Measurements from ENCODE around the gene OSTC. TPM values are rescaled to one million over a fixed set of nuclear protein-coding genes. Genes with fewer than 3 reads are reported as not detected.

Gene OSTC
- total RNA-seq, 1 experiment from 2014 or later, result 105 TPM

DNA sequence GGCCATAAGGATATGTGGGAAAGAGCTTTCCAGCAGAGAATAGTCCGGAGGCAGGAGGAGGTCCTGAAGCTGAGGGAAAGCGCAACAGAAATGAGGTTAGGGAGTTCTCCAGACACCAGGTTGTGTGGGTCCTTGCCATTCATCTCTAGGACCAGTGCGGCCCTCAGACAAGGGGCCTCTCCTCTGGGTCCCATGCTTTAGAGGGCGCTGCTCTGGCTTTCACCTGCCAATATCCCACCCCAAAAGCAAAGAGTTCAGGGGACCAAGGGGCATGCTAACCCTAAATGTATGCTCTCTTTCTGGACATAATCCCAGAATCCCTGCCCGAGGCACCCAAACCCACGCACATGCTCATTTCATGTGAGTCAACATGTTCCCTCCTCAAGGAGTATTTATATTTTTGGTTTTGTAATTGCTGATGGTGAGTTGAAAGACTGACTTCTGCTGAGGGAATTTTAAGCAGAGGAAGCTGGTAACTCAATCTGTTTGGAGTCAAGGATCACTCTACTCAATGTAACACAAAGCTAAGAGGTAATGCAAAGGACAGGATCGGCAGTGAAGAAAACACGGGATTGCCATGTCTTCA is 15.2 kb upstream of the OSTC start:
- H3K4me1 ChIP-seq (ENCODE audit: control insufficient read depth in 1 of 2, insufficient read depth in 2 of 2, low read length in 2 of 2), result no peaks in the 10 kb centered on the region
- ATAC-seq (no peak; the same call in 1 of the 2 replicates), DNase-seq (ENCODE audit: low read depth, low spot score) (no peak)
- intact Hi-C loops (cut with micrococcal nuclease), result loop anchor here (5.0 kb wide), 1 partner anchor 618 kb away; no protein-coding TSS in a partner anchor
- H4K20me1 ChIP-seq (ENCODE audit: insufficient read depth), result 0 out of 2 replicates have a peak, but pooled peaks cover 3% of the 10 kb centered on the region
- ChIA-PET RAD21 (ENCODE audit: low non-redundant PET in 1 of 2, low total read pairs in 2 of 2, uncharacterized antibody in 2 of 2, unreplicated experiment in 2 of 2) (interaction anchor here in 1 of 2 experiments (0.7 kb wide), 1 partner anchor 693 kb away, joined by 3 read pairs; no protein-coding TSS in a partner anchor), CTCF (no interaction called here), POLR2A (no interaction called here)
- no peak overlapping the region for H3K4me2 ChIP-seq (ENCODE audit: low read length)
- H3K9ac ChIP-seq (ENCODE audit: low read length), result no peak overlapping the region
- H2AFZ ChIP-seq (ENCODE audit: low read depth, low read length, poor library complexity, severe bottlenecking), result no peak overlapping the region
- no peaks in the 10 kb centered on the region for H3K27me3 ChIP-seq (ENCODE audit: insufficient read depth, low read length)
- no peaks in the 10 kb centered on the region for H3K9me2 ChIP-seq (ENCODE audit: insufficient read depth)
- H3K27ac ChIP-seq (ENCODE audit: low read depth, low read length), result no peak overlapping the region
- H3K4me3 ChIP-seq (replicated peaks in 1 of 2; ENCODE audit: low read depth in 1 of 2, low read length in 2 of 2), result no peak overlapping the region
- TF ChIP-seq, protein P1, sequence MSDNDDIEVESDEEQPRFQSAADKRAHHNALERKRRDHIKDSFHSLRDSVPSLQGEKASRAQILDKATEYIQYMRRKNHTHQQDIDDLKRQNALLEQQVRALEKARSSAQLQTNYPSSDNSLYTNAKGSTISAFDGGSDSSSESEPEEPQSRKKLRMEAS (IDR thresholded peaks at IDR 0.05), result no peak
- TF ChIP-seq, protein P2, sequence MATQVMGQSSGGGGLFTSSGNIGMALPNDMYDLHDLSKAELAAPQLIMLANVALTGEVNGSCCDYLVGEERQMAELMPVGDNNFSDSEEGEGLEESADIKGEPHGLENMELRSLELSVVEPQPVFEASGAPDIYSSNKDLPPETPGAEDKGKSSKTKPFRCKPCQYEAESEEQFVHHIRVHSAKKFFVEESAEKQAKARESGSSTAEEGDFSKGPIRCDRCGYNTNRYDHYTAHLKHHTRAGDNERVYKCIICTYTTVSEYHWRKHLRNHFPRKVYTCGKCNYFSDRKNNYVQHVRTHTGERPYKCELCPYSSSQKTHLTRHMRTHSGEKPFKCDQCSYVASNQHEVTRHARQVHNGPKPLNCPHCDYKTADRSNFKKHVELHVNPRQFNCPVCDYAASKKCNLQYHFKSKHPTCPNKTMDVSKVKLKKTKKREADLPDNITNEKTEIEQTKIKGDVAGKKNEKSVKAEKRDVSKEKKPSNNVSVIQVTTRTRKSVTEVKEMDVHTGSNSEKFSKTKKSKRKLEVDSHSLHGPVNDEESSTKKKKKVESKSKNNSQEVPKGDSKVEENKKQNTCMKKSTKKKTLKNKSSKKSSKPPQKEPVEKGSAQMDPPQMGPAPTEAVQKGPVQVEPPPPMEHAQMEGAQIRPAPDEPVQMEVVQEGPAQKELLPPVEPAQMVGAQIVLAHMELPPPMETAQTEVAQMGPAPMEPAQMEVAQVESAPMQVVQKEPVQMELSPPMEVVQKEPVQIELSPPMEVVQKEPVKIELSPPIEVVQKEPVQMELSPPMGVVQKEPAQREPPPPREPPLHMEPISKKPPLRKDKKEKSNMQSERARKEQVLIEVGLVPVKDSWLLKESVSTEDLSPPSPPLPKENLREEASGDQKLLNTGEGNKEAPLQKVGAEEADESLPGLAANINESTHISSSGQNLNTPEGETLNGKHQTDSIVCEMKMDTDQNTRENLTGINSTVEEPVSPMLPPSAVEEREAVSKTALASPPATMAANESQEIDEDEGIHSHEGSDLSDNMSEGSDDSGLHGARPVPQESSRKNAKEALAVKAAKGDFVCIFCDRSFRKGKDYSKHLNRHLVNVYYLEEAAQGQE (IDR thresholded peaks at IDR 0.05; ENCODE audit: low read depth), result no peak
- TF ChIP-seq ZBTB33 (IDR thresholded peaks at IDR 0.05; ENCODE audit: extremely low read depth, insufficient replicate concordance, low read length) (no peak), FOSL1 (IDR thresholded peaks at IDR 0.05; ENCODE audit: low read depth) (no peak), SRF (IDR thresholded peaks at IDR 0.05; ENCODE audit: low read depth) (no peak), SIN3A (IDR thresholded peaks at IDR 0.05; ENCODE audit: low read depth) (no peak), YY1 (IDR thresholded peaks at IDR 0.05; ENCODE audit: extremely low read depth, insufficient replicate concordance, low read depth, low read length) (no peak), CBX3 (IDR thresholded peaks at IDR 0.05; ENCODE audit: low read depth) (no peak)
- peaks cover 24 to 28% of the 10 kb centered on the region in 2 experiments for H3K36me3 ChIP-seq (ENCODE audit: control insufficient read depth in 1 of 2, insufficient read depth in 2 of 2, low read length in 2 of 2)
- BruUV-seq (replicated peaks), result no TSS peak
- H3K9me3 ChIP-seq (ENCODE audit: control insufficient read depth in 1 of 2, insufficient read depth in 1 of 2, low read depth in 1 of 2, low read length in 2 of 2), result no peaks in the 10 kb centered on the region
- no peaks in the 10 kb centered on the region for H3K79me2 ChIP-seq (ENCODE audit: insufficient read depth, low read length)
